Measurements from ENCODE around the gene RABGAP1.
A peak's percentile ranks its signal among the peaks of the same experiment; 100 is the strongest.

The RABGAP1 gene

GRCh38 chr9:122946461-122947005 is 5.7 kb downstream of the RABGAP1 start:
- Histone ChIP-seq H3K27ac (ENCODE audit: extremely low read depth, low read depth, low read length) (no peak overlapping the region), H3K4me1 (ENCODE audit: control insufficient read depth, insufficient read depth, low read length) (0 out of 2 replicates have a peak, but pooled peaks cover 2% of the 10 kb centered on the region), H3K4me3 (ENCODE audit: low read depth, low read length) (no peak overlapping the region), H3K9me3 (ENCODE audit: control insufficient read depth, insufficient read depth, low read depth, low read length) (no peaks in the 10 kb centered on the region), H3K36me3 (ENCODE audit: control insufficient read depth in 2 of 2, insufficient read depth in 1 of 2, low read length in 2 of 2) (peaks cover 0 to 4% of the 10 kb centered on the region in 2 experiments; a peak in 1 of 3 replicates)
- ChIA-PET POLR2A (interaction anchor here (1.0 kb wide), 1 partner anchor 15 kb away, joined by 3 read pairs; the partner anchor contains the start of gene ZBTB26), CTCF (interaction anchor here (0.5 kb wide), 1 partner anchor 403 kb away, joined by 3 read pairs; no protein-coding TSS in a partner anchor)
- TF ChIP-seq ZNF664 (tag by site-specific recombination; IDR thresholded peaks at IDR 0.05): no peak
- no peak for TF ChIP-seq CTCF (tag by site-specific recombination; IDR thresholded peaks at IDR 0.05)

- Histone ChIP-seq H3K27ac (ENCODE audit: extremely low read depth, low read depth, low read length) (no peak overlapping the region), H3K9me3 (ENCODE audit: control insufficient read depth, insufficient read depth, low read depth, low read length) (no peaks in the 10 kb centered on the region), H3K36me3 (ENCODE audit: control insufficient read depth in 2 of 2, insufficient read depth in 1 of 2, low read length in 2 of 2) (peaks cover 0 to 4% of the 10 kb centered on the region in 2 experiments; a peak in 1 of 3 replicates), H3K4me3 (ENCODE audit: low read depth, low read length) (no peak overlapping the region), H3K4me1 (ENCODE audit: control insufficient read depth, insufficient read depth, low read length) (0 out of 2 replicates have a peak, but pooled peaks cover 2% of the 10 kb centered on the region)
- TF ChIP-seq ZNF624 (tag by site-specific recombination; IDR thresholded peaks at IDR 0.05) (no peak), SCRT1 (tag by site-specific recombination; IDR thresholded peaks at IDR 0.05; ENCODE audit: borderline replicate concordance) (no peak), GFI1B (tag by site-specific recombination; IDR thresholded peaks at IDR 0.05) (no peak), ZNF501 (tag by site-specific recombination; IDR thresholded peaks at IDR 0.05) (no peak), ZNF521 (tag by site-specific recombination; IDR thresholded peaks at IDR 0.05) (no peak), ZNF561 (tag by site-specific recombination; IDR thresholded peaks at IDR 0.05; ENCODE audit: borderline replicate concordance) (no peak), ZNF426 (tag by site-specific recombination; IDR thresholded peaks at IDR 0.05) (no peak), ZNF10 (tag by site-specific recombination; IDR thresholded peaks at IDR 0.05) (no peak), ZNF174 (tag by site-specific recombination; IDR thresholded peaks at IDR 0.05) (no peak), ZNF791 (tag by site-specific recombination; IDR thresholded peaks at IDR 0.05) (no peak), ZNF707 (tag by site-specific recombination; IDR thresholded peaks at IDR 0.05) (no peak), SALL2 (tag by site-specific recombination; IDR thresholded peaks at IDR 0.05; ENCODE audit: borderline replicate concordance) (no peak), KLF8 (tag by site-specific recombination; IDR thresholded peaks at IDR 0.05) (no peak), ZBTB20 (tag by site-specific recombination; IDR thresholded peaks at IDR 0.05) (no peak), ZNF146 (tag by site-specific recombination; IDR thresholded peaks at IDR 0.05) (no peak), ZSCAN30 (tag by site-specific recombination; IDR thresholded peaks at IDR 0.05) (no peak)
- POLR2A ChIA-PET: interaction anchor here (0.6 to 0.7 kb wide), 2 partner anchors 17 to 103 kb away, joined by 3 to 4 read pairs; partner anchors contain the start of gene ZBTB26
- CTCF ChIA-PET: no interaction called here
Measured at GRCh38 chr9:122948313-122948712, 7.5 kb downstream of the RABGAP1 start.

GRCh38 chr9:122949696-122950095 is 8.9 kb downstream of the RABGAP1 start:
- Histone ChIP-seq H3K4me1 (ENCODE audit: control insufficient read depth, insufficient read depth, low read length) (0 out of 2 replicates have a peak, but pooled peaks cover 2% of the 10 kb centered on the region), H3K9me3 (ENCODE audit: control insufficient read depth, insufficient read depth, low read depth, low read length) (no peaks in the 10 kb centered on the region), H3K27ac (ENCODE audit: extremely low read depth, low read depth, low read length) (no peak overlapping the region), H3K4me3 (ENCODE audit: low read depth, low read length) (no peak overlapping the region), H3K36me3 (ENCODE audit: control insufficient read depth in 2 of 2, insufficient read depth in 1 of 2, low read length in 2 of 2) (no peaks in the 10 kb centered on the region)
- POLR2A ChIA-PET: no interaction called here
- CTCF ChIA-PET: no interaction called here
- TF ChIP-seq ZEB2 (tag by site-specific recombination; IDR thresholded peaks at IDR 0.05): no peak
- TF ChIP-seq PRDM6 (tag by site-specific recombination; IDR thresholded peaks at IDR 0.05): peak; percentile 22
- TF ChIP-seq KLF7 (tag by site-specific recombination; IDR thresholded peaks at IDR 0.05; ENCODE audit: borderline replicate concordance): no peak
- TF ChIP-seq ZNF37A (tag by site-specific recombination; IDR thresholded peaks at IDR 0.05): no peak
- TF ChIP-seq ZNF157 (tag by site-specific recombination; IDR thresholded peaks at IDR 0.05): no peak
- TF ChIP-seq ZNF26 (tag by site-specific recombination; IDR thresholded peaks at IDR 0.05): no peak

Data from HEK293 (cell line).